Type B pancreatic cell (in vitro differentiated cells): ENCODE measurements around the gene CXCL13. TPM values are rescaled to one million over a fixed set of nuclear protein-coding genes. Genes with fewer than 3 reads are reported as not detected.

Experiments
- DNase-seq: peaks from one replicate; pipeline ENCODE4 v3.0.0; 2021; ENCODE audit warnings: mixed read lengths; ENCODE audit not compliant: unreplicated experiment; ENCODE audit errors: extremely low spot score
- H3K27ac Mint-ChIP-seq: 2 replicates; pipeline ENCODE4 v1.8.0; 2021; ENCODE audit warnings: mild to moderate bottlenecking, mixed read lengths
- H3K27me3 Mint-ChIP-seq: 2 replicates; pipeline ENCODE4 v1.8.0; 2021; ENCODE audit warnings: mixed read lengths
- H3K36me3 Mint-ChIP-seq: 2 replicates; pipeline ENCODE4 v1.8.0; 2021; ENCODE audit warnings: mixed read lengths
- H3K4me1 Mint-ChIP-seq: one replicate; pipeline ENCODE4 v1.8.0; 2021; ENCODE audit warnings: mixed read lengths; ENCODE audit not compliant: unreplicated experiment
- H3K4me3 Mint-ChIP-seq: 2 replicates; pipeline ENCODE4 v1.8.0; 2021; ENCODE audit warnings: mild to moderate bottlenecking, mixed read lengths
- H3K9me3 Mint-ChIP-seq: 2 replicates; pipeline ENCODE4 v1.8.0; 2021; ENCODE audit warnings: mixed read lengths
- CTCF ChIP-seq: fragments of 200-600 bp; sonication (generic); conservative IDR thresholded peaks from 2 replicates; pipeline ENCODE4 v1.5.0; 2021; ENCODE audit warnings: antibody characterized with exemption, mild to moderate bottlenecking
- total RNA-seq: library from RNA; stranded (reverse); gene quantifications from 2 replicates; pipeline ENCODE4 v1.2.1, GENCODE V29; 2021; ENCODE audit warnings: low replicate concordance

The CXCL13 gene
- total RNA-seq, 1 donor from 2014 or later = 0.75 TPM

DNA sequence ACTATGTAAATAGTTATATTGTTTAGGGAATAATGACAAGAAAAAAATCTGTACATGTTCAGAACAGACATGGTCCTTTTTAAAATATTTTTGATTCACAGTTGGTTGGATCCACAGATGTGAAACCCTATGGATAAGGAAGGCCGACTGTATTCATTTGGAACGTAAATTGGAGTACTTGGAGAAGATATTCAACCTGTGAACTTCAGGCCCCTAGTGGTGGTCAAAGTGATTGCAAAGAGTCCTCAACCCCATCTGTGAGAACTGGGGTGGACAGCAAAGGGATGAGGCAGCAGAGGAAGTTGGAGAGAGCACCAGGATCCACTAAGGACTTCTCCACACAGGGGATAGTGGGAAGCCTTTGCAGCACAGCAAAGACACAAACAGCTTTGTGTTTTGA is 6.2 kb upstream of the CXCL13 start:
- peak; percentile 70 for TF ChIP-seq CTCF
- Mint-ChIP-seq H3K27ac (no peak overlapping the region), H3K36me3 (no peaks in the 10 kb centered on the region), H3K4me1 (no peaks in the 10 kb centered on the region), H3K27me3 (peaks cover 23% of the 10 kb centered on the region), H3K4me3 (no peak overlapping the region), H3K9me3 (no peaks in the 10 kb centered on the region)
- no peak for DNase-seq

DNA sequence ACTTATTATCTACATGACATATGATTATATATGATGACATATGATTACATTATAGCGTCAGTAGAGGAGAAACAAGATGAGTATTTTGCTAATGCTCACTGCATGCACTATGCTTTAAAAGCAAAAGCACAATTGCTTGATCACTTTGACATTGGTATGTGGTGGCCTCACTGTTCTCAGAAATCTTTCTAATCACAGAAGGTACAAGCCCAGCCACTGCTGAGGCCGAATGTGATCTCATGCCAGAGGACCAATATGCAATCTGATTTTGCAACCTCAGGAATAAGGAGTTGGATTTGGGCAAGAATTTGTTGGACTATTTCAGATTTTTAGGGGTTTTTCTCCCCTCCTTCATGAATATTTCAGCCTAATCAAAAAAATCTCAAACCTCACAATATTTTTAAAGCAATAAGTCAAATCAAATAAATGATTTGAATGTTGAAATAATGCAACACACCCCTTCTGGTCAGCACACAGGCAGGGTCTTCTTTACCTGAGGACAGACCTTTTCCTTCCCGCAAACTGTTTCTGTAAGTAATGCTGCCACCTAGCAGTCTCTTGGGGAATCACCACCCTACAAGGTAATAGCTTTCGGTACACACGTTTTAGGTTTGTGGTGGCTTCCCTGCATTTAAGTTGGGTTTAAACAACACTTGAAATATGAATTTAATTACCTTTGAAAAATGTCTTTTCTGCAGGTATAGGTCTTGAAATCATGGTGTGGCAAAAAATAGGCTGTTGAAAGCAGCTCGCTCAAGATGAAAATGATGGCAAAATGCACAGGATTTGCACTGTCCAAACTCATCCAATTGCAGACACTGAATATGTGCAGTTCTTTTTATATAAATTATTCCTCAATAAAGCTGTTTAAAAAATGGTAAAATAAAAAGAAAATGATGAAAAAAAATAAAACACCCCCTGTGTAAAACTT is 4.8 kb upstream of the CXCL13 start:
- TF ChIP-seq CTCF = peak; percentile 89

DNA sequence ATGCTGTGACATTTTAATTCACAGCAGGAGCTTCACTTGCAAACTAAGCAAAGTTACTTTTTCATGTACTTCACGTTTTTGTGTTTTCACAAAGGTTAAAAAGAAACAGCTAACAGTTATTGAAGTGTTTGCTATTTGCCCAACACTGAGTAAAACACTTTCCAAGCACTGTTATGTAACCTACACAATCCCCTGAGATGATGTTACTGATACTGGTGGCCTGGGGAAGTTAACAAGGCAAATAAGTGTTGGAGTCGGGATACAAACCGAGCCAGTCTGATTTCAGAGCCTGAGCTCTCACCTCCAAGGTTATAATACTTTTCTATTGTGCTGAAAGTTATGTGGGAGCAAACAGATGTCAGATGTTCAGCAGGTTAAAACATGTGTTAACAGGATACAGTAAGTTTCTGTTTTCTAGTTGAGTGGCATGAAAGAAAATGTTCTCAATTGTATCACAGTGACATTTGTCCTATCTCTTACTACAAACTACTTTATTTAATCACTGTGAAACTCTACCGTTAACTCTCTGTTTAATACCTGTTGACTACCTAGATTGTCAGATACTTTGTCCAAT is 3.9 kb upstream of the CXCL13 start:
- Mint-ChIP-seq H3K27me3 (peaks cover 35% of the 10 kb centered on the region), H3K36me3 (no peaks in the 10 kb centered on the region), H3K4me3 (no peak overlapping the region)

More for the DNA sequence above, 4.8 kb upstream of the CXCL13 start:
- no peak for DNase-seq
- Mint-ChIP-seq H3K27me3 (peaks cover 32% of the 10 kb centered on the region), H3K4me3 (no peak overlapping the region), H3K27ac (no peak overlapping the region), H3K36me3 (no peaks in the 10 kb centered on the region), H3K9me3 (no peaks in the 10 kb centered on the region), H3K4me1 (no peaks in the 10 kb centered on the region)

DNA sequence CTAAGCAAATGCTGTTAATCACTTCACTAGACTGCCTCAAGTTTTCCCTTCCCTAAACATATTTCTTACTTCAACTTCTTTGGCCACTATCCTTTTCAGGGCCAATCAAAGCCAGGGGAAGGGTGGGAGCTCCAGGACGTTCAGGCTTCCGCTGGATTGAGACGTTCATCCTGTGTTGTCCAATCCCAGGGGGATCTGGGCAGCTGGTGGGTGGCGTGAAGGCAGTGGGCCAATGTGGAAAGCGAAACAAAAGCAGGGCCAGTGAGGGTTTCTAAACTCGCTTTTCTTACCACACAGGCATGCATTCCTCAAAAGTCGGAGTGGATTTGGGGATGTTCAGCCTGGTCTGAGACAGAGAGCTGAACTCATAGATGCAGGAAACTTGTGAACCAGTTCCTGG is 7.6 kb downstream of the CXCL13 start:
- no peak for DNase-seq
- Mint-ChIP-seq H3K9me3 (no peaks in the 10 kb centered on the region), H3K36me3 (no peaks in the 10 kb centered on the region), H3K4me1 (peaks cover 4% of the 10 kb centered on the region), H3K4me3 (no peak overlapping the region), H3K27me3 (peaks cover 3% of the 10 kb centered on the region), H3K27ac (no peak overlapping the region)
- no peak for TF ChIP-seq CTCF

More for the DNA sequence above, 3.9 kb upstream of the CXCL13 start:
- Mint-ChIP-seq H3K9me3 (no peaks in the 10 kb centered on the region), H3K27ac (no peak overlapping the region), H3K4me1 (no peaks in the 10 kb centered on the region)
- DNase-seq = no peak
- TF ChIP-seq CTCF = no peak

DNA sequence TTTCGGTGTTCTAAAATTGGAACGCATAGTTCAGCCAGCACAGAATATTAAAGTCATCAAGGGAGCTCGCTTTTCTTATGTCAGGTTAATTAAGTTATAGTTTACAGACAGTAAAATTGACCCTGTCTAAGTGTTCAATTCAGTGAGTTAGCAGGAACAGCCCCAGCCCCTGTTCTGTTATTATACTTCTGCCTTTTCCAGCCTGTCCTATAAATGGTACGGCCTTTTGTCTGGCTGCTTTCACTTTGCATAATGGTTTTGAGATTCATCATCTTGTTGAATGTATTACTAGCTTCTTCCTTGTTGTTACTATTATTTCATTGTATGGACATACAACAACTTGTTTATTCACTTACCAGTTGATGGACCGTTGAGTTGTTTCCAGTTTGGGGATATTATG is 9.5 kb downstream of the CXCL13 start:
- no peak for TF ChIP-seq CTCF
- DNase-seq = no peak
- peaks cover 3% of the 10 kb centered on the region for H3K27me3 Mint-ChIP-seq
- H3K27ac Mint-ChIP-seq = no peak overlapping the region
- peaks cover 14% of the 10 kb centered on the region for H3K4me1 Mint-ChIP-seq
- no peaks in the 10 kb centered on the region for H3K36me3 Mint-ChIP-seq
- H3K4me3 Mint-ChIP-seq = no peak overlapping the region
- H3K9me3 Mint-ChIP-seq = no peaks in the 10 kb centered on the region
